Osteocyte (in vitro differentiated cells): ENCODE measurements around the gene UNC45A. TPM values are rescaled to one million over a fixed set of nuclear protein-coding genes. Genes with fewer than 3 reads are reported as not detected.
A peak's percentile ranks its signal among the peaks of the same experiment; 100 is the strongest.
"Not testable (repeated sequence)": the region's sequence is repeated elsewhere in the genome, so short reads cannot be mapped to it uniquely, and the experiment has no call there.

Experiments used
- DNase-seq: peaks from one replicate; pipeline ENCODE4 v3.0.0; 2021; ENCODE audit warnings: mixed read lengths; ENCODE audit not compliant: unreplicated experiment; ENCODE audit errors: extremely low spot score
- H3K27ac Mint-ChIP-seq: one replicate; pipeline ENCODE4 v1.8.0; 2021; ENCODE audit warnings: mild to moderate bottlenecking, mixed read lengths; ENCODE audit not compliant: unreplicated experiment
- H3K27me3 Mint-ChIP-seq: one replicate; pipeline ENCODE4 v1.8.0; 2021; ENCODE audit warnings: mixed read lengths; ENCODE audit not compliant: unreplicated experiment
- H3K36me3 Mint-ChIP-seq: one replicate; pipeline ENCODE4 v1.8.0; 2021; ENCODE audit warnings: mixed read lengths; ENCODE audit not compliant: unreplicated experiment
- H3K4me1 Mint-ChIP-seq: one replicate; pipeline ENCODE4 v1.8.0; 2021; ENCODE audit warnings: mixed read lengths; ENCODE audit not compliant: unreplicated experiment
- H3K4me3 Mint-ChIP-seq: one replicate; pipeline ENCODE4 v1.8.0; 2021; ENCODE audit warnings: mild to moderate bottlenecking, moderate library complexity, mixed read lengths; ENCODE audit not compliant: unreplicated experiment
- H3K9me3 Mint-ChIP-seq: one replicate; pipeline ENCODE4 v1.8.0; 2021; ENCODE audit warnings: mixed read lengths; ENCODE audit not compliant: unreplicated experiment
- total RNA-seq: library from RNA; stranded (reverse); gene quantifications from 2 replicates; pipeline ENCODE4 v1.2.1, GENCODE V29; 2021
- TF ChIP-seq, protein P1 (sequence below): fragments of 200-600 bp; sonication (generic); IDR thresholded peaks from 2 replicates; pipeline ENCODE4 v1.5.0; 2021; ENCODE audit warnings: antibody characterized with exemption, mild to moderate bottlenecking, moderate library complexity

Gene UNC45A
- total RNA-seq, 1 donor from 2014 or later: 83.0 TPM

DNA sequence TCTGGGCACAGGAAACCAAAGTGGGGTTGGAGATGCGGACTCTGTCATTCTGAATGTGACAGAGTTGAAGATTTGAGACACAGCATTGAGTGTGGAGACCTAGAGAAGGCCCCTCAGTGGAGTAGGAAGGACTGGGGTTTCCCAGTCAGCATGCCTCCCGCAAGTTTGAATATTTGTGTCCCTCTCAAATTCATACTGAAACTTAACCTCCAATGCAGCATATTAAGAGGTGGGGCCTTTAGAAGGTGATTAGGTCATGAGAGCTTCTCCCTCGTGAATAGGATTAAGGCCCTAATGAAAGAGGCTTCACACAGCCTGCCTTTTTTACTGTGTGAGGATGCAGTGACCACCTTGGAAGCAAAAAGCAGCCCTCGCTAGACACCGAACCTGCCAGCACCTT lies 10.7 kb upstream of the UNC45A start:
- Mint-ChIP-seq H3K4me3 (no peak overlapping the region), H3K4me1 (no peaks in the 10 kb centered on the region), H3K9me3 (no peaks in the 10 kb centered on the region), H3K27me3 (no peaks in the 10 kb centered on the region), H3K36me3 (peaks cover 11% of the 10 kb centered on the region), H3K27ac (no peak overlapping the region)
- no peak for DNase-seq
- TF ChIP-seq, protein P1, sequence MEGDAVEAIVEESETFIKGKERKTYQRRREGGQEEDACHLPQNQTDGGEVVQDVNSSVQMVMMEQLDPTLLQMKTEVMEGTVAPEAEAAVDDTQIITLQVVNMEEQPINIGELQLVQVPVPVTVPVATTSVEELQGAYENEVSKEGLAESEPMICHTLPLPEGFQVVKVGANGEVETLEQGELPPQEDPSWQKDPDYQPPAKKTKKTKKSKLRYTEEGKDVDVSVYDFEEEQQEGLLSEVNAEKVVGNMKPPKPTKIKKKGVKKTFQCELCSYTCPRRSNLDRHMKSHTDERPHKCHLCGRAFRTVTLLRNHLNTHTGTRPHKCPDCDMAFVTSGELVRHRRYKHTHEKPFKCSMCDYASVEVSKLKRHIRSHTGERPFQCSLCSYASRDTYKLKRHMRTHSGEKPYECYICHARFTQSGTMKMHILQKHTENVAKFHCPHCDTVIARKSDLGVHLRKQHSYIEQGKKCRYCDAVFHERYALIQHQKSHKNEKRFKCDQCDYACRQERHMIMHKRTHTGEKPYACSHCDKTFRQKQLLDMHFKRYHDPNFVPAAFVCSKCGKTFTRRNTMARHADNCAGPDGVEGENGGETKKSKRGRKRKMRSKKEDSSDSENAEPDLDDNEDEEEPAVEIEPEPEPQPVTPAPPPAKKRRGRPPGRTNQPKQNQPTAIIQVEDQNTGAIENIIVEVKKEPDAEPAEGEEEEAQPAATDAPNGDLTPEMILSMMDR: no peak

DNA sequence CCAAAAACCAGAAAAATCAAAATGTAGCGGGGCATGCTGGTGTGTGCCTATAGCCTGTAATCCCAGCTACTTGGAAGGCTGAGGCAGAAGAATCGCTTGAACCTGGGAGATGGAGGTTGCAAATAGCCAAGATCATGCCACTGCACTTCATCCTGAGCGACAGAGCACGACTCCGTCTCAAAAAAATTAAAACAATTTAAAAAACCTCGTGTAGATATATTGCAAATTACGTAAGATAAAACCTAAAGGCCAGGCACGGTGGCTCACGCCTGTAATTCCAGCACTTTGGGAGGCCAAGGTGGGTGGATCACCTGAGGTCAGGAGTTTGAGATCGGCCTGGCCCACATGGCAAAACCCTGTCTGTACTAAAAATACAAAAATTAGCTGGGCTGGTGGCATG lies 8.3 kb upstream of the UNC45A start:
- DNase-seq, H3K9me3 Mint-ChIP-seq, H3K27ac Mint-ChIP-seq, H3K4me3 Mint-ChIP-seq, H3K4me1 Mint-ChIP-seq, H3K27me3 Mint-ChIP-seq, H3K36me3 Mint-ChIP-seq: not testable (repeated sequence)

DNA sequence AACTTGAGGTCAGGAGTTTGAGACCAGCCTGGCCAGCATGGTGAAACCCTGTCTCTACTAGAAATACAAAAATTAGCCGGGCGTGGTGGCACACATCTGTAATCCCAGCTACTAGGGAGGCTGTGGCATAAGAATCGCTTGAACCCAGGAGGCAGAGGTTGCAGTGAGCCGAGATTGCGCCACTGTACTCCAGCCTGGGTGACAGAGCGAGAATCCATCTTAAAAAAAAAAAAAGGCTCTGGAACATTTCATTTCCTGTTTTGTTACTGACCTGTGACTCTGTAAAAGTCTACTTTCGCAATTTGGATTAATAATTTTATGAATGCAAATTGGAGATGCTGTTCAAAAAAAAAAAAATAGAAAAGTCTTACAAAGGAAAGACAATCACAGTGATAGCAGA lies 7.0 kb upstream of the UNC45A start:
- not testable (repeated sequence) for H3K27me3 Mint-ChIP-seq, H3K36me3 Mint-ChIP-seq, H3K27ac Mint-ChIP-seq, DNase-seq, H3K4me3 Mint-ChIP-seq, H3K9me3 Mint-ChIP-seq
- H3K4me1 Mint-ChIP-seq: peaks cover 11% of the 10 kb centered on the region

DNA sequence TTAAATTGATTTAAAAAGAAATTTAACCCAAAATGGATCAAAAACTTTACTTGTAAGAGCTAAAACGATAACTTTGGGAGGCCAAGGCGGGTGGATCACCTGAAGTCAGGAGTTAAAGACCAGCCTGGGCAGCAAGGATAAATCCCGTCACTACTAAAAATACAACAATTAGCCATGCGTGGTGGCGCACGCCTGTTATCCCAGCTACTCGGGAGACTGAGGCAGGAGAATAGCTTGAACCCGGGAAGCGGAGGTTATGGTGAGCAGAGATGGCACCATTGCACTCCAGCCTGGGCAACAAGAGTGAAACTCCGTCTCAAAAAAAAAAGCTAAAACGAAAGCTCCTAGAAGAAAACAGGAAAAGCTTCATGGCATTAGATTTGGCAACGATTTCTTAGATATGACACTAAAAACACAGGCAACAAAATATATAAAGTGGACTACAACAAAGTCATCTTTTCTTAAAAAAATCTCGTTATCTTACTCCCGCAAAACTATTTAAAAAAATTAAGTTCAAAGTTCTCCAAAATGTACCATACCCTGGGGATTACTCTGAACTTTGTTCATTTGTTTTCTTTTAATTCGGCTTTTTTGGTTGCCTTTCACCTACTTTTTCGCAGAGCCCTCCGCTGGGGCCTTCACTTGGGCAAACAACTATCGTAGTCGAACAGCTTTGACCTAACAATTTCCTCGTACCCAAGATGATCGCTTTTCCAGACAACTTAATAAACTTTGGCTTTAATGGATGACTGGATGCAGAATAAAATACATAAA lies 5.7 kb upstream of the UNC45A start:
- TF ChIP-seq, protein P1: no peak
- no peak overlapping the region for H3K27ac Mint-ChIP-seq
- H3K36me3 Mint-ChIP-seq: no peaks in the 10 kb centered on the region
- no peaks in the 10 kb centered on the region for H3K9me3 Mint-ChIP-seq
- peaks cover 15% of the 10 kb centered on the region for H3K4me1 Mint-ChIP-seq
- no peaks in the 10 kb centered on the region for H3K27me3 Mint-ChIP-seq
- no peak overlapping the region for H3K4me3 Mint-ChIP-seq
- no peak for DNase-seq

DNA sequence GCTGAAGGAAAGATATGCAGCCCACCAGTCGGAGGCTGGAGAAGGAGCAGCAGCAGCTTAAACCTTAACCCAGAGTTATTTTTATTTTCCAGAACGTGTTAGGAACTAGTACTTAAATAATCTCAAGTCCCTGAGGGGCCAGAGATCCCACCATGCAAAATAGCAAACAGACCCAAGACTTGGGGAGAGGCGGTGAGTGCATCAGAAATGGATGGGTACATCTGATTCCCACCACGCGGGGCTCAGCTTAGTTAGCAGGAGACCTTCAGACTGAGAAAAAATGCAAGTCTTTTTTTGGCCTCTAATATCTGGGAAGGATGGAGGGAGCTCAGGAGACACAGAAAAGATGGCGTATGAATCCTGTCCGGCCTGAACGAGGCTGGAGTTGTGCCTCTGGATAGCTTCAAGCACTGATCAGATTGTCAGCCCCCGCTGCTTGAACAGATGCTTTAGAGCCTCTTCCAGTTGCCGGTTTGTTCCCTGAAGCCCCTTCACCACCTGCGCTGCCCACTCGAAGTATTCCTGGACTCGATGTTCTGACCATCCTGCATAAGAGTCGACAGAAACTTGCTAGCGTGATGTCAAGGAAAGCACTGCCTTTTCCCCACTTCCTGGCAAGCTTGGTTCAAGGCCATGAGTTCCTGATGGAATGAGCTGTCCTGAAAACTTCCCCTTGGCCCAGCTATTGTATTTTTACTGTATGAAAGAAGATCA lies 4.1 kb upstream of the UNC45A start:
- TF ChIP-seq, protein P1: no peak
- no peak for DNase-seq
- Mint-ChIP-seq H3K36me3 (no peaks in the 10 kb centered on the region), H3K4me1 (peaks cover 24% of the 10 kb centered on the region), H3K9me3 (no peaks in the 10 kb centered on the region), H3K27ac (no peak overlapping the region), H3K4me3 (peak overlapping the region; percentile 84), H3K27me3 (no peaks in the 10 kb centered on the region)

DNA sequence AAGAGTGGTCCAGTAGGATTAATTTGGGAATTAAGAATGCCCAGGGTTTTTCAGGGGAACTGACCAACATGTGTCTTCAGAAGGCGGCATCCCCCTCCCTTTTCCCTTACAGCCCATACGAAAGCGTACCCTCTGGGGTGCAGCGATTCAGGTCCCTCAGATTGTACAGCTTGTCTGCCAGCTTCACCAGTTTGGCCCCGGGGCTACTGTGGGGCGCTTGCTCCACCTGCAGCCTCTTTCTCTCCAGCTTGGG lies 3.6 kb upstream of the UNC45A start:
- DNase-seq: no peak
- TF ChIP-seq, protein P1: no peak
- no peaks in the 10 kb centered on the region for H3K9me3 Mint-ChIP-seq
- H3K4me3 Mint-ChIP-seq: peak overlapping the region; percentile 84
- H3K4me1 Mint-ChIP-seq: peaks cover 29% of the 10 kb centered on the region
- no peak overlapping the region for H3K27ac Mint-ChIP-seq
- H3K36me3 Mint-ChIP-seq: peaks cover 3% of the 10 kb centered on the region
- no peaks in the 10 kb centered on the region for H3K27me3 Mint-ChIP-seq
